ENCODE data around the gene ST6GALNAC5. TPM values are rescaled to one million over a fixed set of nuclear protein-coding genes. Genes with fewer than 3 reads are reported as not detected.

The ST6GALNAC5 gene
- total RNA-seq, 3 donors from 2014 or later, result 0.38 to 3.8 (median 1.3) TPM

DNA sequence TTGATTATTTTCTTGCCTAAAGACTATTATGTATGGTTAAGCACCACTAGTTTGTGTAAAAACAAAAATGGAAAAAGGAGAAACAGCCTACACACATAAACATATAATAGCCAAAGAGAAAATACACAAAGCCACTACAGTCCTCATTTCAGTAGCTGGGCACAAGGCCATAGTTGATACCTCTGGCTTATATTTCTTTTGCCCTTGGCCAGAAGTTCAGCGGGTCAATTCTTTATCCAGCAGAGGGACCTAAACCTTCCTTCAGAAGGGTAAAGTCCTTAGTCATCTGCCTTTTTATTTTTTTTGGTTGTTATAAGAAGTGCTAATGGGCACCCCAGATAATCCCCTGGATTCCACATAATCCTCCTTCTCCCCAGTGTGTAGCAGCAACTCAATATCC, 217.8 kb downstream of the ST6GALNAC5 start:
- TF ChIP-seq, protein P1, sequence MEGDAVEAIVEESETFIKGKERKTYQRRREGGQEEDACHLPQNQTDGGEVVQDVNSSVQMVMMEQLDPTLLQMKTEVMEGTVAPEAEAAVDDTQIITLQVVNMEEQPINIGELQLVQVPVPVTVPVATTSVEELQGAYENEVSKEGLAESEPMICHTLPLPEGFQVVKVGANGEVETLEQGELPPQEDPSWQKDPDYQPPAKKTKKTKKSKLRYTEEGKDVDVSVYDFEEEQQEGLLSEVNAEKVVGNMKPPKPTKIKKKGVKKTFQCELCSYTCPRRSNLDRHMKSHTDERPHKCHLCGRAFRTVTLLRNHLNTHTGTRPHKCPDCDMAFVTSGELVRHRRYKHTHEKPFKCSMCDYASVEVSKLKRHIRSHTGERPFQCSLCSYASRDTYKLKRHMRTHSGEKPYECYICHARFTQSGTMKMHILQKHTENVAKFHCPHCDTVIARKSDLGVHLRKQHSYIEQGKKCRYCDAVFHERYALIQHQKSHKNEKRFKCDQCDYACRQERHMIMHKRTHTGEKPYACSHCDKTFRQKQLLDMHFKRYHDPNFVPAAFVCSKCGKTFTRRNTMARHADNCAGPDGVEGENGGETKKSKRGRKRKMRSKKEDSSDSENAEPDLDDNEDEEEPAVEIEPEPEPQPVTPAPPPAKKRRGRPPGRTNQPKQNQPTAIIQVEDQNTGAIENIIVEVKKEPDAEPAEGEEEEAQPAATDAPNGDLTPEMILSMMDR (IDR thresholded peaks at IDR 0.05), result no peak
- no peaks in the 10 kb centered on the region for H3K36me3 ChIP-seq (ENCODE audit: low read depth)
- ATAC-seq, result no peak

DNA sequence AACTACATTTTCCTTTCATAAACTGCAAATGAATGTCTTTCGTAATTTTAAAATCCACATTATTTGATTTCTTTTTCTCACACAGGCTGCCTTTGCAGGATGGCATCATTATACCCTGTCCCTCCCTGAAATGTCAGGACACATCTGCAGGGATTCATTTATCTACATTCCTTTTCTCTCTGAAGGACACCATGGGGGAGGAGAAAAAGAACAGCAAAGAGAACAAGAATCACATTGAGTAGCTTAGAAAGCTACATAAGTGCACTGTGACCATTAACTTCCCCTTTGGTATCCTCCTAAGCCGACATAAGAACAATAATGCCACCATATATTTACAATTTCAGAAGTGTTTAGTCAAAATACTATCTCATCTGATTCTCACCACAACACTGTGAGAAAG, 222.5 kb downstream of the ST6GALNAC5 start:
- H3K9me3 ChIP-seq, result no peaks in the 10 kb centered on the region
- no peaks in the 10 kb centered on the region for H3K36me3 ChIP-seq (ENCODE audit: low read depth)
- no peak overlapping the region for H3K4me3 ChIP-seq
- intact Hi-C loops (cut with DNase I, micrococcal nuclease), result no loop called here
- TF ChIP-seq, protein P1 (IDR thresholded peaks at IDR 0.05), result no peak
- H3K4me1 ChIP-seq (ENCODE audit: low read depth), result no peaks in the 10 kb centered on the region
- DNase-seq (no peak), ATAC-seq (no peak)

More for the DNA sequence above, 217.8 kb downstream of the ST6GALNAC5 start:
- Histone ChIP-seq H3K9me3 (no peaks in the 10 kb centered on the region), H3K4me3 (no peak overlapping the region), H3K4me1 (ENCODE audit: low read depth) (no peaks in the 10 kb centered on the region)
- DNase-seq, result no peak
- intact Hi-C loops (cut with DNase I, micrococcal nuclease), result no loop called here

DNA sequence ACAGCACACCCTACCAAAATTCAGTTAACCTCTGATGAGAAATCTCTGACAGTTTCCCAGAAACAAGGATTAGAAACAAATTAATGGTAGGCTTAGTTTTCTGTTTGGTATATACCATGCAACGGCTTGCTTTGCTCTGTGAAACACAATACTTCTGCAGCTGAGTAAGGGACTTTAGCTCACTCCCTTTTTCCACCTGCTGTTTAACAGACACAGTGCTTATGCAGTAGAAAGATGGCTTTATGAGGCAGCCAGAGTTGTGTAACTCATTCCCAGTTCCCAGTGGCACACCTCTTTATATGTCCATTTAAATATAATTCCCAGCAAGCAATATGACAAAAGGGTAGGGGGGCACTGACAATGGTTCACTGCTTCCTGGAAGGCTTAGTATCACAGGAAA, 228.0 kb downstream of the ST6GALNAC5 start:
- ATAC-seq, result no peak
- intact Hi-C loops (cut with DNase I, micrococcal nuclease), result no loop called here
- Histone ChIP-seq H3K4me3 (no peak overlapping the region), H3K9me3 (no peaks in the 10 kb centered on the region), H3K4me1 (ENCODE audit: low read depth) (no peaks in the 10 kb centered on the region), H3K36me3 (ENCODE audit: low read depth) (no peaks in the 10 kb centered on the region)
- TF ChIP-seq, protein P1 (IDR thresholded peaks at IDR 0.05), result no peak
- no peak for DNase-seq

DNA sequence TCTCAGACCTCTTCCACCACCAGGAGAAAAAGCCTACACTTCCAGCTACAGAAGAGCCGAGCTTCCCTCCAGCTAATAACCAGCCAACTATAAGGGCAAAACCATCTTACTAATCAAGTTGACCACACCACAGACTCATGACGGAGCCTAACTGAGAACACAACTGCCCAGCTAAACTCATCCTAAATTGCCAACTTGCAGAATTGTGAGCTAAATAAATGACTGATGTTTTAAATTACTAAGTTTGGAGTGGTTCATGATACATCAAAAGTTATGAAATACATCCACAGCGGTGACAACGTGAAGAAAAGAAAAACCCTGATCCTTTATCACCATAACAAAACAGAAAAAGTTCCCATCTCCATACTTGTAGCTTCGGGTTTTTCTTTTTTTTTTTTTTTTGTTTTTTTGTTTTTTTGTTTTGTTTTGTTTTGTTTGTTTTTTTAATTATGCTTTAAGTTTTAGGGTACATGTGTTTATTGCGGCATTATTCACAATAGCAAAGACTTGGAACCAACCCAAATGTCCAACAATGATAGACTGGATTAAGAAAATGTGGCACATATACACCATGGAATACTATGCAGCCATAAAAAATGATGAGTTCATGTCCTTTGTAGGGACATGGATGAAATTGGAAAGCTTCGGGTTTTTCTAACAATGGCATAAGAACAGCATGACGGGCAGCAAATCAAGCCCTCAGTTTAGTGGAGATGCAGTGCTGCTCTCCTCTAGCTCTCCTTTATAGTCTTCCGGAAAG, 229.4 kb downstream of the ST6GALNAC5 start:
- no peaks in the 10 kb centered on the region for H3K9me3 ChIP-seq
- intact Hi-C loops (cut with DNase I, micrococcal nuclease), result no loop called here
- ATAC-seq (no peak), DNase-seq (no peak)
- no peaks in the 10 kb centered on the region for H3K4me1 ChIP-seq (ENCODE audit: low read depth)
- no peaks in the 10 kb centered on the region for H3K36me3 ChIP-seq (ENCODE audit: low read depth)
- no peak overlapping the region for H3K4me3 ChIP-seq
- TF ChIP-seq, protein P1 (IDR thresholded peaks at IDR 0.05), result no peak

DNA sequence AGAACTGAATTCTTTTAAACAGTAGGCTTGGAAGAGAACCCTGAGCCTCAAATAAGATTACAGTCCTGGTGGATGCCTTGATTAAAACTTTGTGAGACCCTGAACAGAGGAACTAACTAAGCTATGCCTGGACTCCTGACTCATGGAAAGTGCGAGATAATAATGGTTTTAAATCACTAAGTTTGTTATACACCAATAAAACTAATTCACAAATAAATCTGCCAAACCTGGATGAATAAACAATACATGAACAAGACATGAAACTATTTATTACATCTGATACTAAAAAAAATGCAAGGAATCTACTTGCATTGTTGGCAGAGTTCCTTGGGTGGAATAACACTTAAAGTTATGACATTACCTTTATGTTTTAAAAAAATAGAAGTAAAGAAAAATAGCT, 233.6 kb downstream of the ST6GALNAC5 start:
- intact Hi-C loops (cut with DNase I, micrococcal nuclease), result no loop called here
- H3K9me3 ChIP-seq, result no peaks in the 10 kb centered on the region
- H3K4me1 ChIP-seq (ENCODE audit: low read depth), result no peaks in the 10 kb centered on the region
- DNase-seq, result no peak
- H3K4me3 ChIP-seq, result no peak overlapping the region
- ATAC-seq, result no peak
- TF ChIP-seq, protein P1 (IDR thresholded peaks at IDR 0.05), result no peak
- H3K36me3 ChIP-seq (ENCODE audit: low read depth), result no peaks in the 10 kb centered on the region

Data from mucosa of descending colon (tissue), 3 donors.